Thoracic aorta (tissue), 2 donors: ENCODE measurements around the gene KPTN. TPM values are rescaled to one million over a fixed set of nuclear protein-coding genes. Genes with fewer than 3 reads are reported as not detected.

Source experiments
- ATAC-seq: fragments of 150-250 bp; one replicate; pipeline ENCODE4 v1.8.0; 2017; ENCODE audit warnings: low read depth; ENCODE audit not compliant: insufficient number of reproducible peaks, low FRiP score
- DNase-seq: peaks from one replicate; pipeline ENCODE4 v3.0.0-alpha.2; 2020; ENCODE audit warnings: low spot score
- H3K27ac ChIP-seq, 2 donors: fragments of 200-600 bp; sonication (generic); 1 replicate in 1 of 2; 2 replicates in 1 of 2; pipeline ENCODE4 v1.5.1; 2016; ENCODE audit warnings: mild to moderate bottlenecking in 2 of 2, moderate library complexity in 2 of 2
- H3K27me3 ChIP-seq: fragments of 200-600 bp; sonication (generic); replicated peaks from 2 replicates; pipeline ENCODE4 v1.6.0; 2016; ENCODE audit warnings: mild to moderate bottlenecking; ENCODE audit not compliant: insufficient read depth
- H3K36me3 ChIP-seq: fragments of 200-600 bp; sonication (generic); one replicate; pipeline ENCODE4 v1.5.1; 2016
- H3K4me1 ChIP-seq, 2 donors: fragments of 200-600 bp; sonication (generic); 1 replicate in 1 of 2; 2 replicates in 1 of 2; pipeline versions ENCODE4 v1.5.1 to v1.6.0; 2016; ENCODE audit warnings: low read depth in 2 of 2, mild to moderate bottlenecking in 1 of 2; ENCODE audit not compliant: control insufficient read depth in 1 of 2
- H3K4me3 ChIP-seq: fragments of 200-600 bp; sonication (generic); 2 replicates; pipeline ENCODE4 v1.5.1; 2016; ENCODE audit warnings: mild to moderate bottlenecking
- H3K9me3 ChIP-seq: fragments of 200-600 bp; sonication (generic); 2 replicates; pipeline ENCODE4 v1.5.1; 2016
- total RNA-seq, 2 donors: library from RNA; depleted of rRNA; stranded (reverse); fragments of >200 nt; gene quantifications; one replicate each; pipeline versions ENCODE4 v1.1.0 to v1.2.3, GENCODE V29; 2016
- TF ChIP-seq, protein P1 (sequence below): fragments of 200-600 bp; sonication (generic); IDR thresholded peaks from one replicate; pipeline ENCODE4 v1.5.1; 2019; ENCODE audit warnings: antibody characterized with exemption

KPTN gene
- total RNA-seq, 2 donors from 2014 or later, result 0.95 to 1.2 TPM

DNA sequence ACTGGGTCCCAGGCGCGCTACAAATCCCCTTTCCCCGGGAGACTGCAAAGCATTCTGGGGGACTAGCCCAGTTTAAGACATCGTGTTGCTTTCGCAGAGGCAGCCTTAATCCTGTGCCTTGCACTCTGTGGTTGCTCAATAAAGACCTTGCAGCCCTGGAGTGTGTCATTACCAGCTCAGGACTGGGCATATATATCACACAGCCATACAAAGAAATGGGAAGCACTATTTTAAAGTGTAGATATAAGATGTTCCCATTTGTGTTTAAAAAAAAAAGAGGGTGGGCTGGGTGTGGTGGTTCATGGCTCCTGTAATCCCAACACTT is 19.8 kb upstream of the KPTN start:
- no peaks in the 10 kb centered on the region for H3K27me3 ChIP-seq
- peaks cover 42% of the 10 kb centered on the region for H3K36me3 ChIP-seq
- no peak for DNase-seq

DNA sequence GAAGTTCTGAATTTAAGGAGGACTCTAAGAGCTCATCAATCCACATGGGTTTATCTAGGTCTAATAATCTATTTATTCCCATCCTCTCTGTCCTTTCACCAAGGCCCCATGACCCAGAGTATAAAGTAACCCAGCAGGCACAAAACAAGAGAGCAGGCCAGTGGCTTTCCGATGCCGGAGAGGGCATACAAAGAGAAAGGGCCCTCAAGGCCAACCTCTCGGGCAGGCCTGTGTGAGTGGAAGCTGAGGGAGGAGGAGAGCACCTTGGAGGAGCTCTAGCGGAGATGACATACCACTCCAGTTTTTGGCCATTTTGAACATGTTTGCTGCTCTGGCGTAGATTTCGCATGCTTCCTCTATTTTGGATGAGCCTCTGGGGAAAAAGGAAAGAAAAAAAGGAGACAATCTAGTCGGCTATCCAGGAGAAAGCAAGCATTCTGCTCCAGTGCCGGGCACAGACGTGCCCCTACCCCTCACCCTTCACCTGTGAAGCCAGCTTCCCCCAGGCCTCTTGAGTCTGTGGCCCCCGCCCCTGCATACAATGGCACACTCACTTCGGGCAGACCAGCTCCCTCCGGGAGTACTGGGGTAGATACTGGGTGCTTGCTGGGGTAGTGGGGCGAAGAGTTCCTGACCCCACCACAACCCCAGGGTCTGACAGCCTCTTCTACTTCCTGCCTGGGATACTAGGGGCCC is 19.3 kb upstream of the KPTN start:
- ATAC-seq, result no peak
- no peak overlapping the region for H3K4me3 ChIP-seq
- TF ChIP-seq, protein P1, sequence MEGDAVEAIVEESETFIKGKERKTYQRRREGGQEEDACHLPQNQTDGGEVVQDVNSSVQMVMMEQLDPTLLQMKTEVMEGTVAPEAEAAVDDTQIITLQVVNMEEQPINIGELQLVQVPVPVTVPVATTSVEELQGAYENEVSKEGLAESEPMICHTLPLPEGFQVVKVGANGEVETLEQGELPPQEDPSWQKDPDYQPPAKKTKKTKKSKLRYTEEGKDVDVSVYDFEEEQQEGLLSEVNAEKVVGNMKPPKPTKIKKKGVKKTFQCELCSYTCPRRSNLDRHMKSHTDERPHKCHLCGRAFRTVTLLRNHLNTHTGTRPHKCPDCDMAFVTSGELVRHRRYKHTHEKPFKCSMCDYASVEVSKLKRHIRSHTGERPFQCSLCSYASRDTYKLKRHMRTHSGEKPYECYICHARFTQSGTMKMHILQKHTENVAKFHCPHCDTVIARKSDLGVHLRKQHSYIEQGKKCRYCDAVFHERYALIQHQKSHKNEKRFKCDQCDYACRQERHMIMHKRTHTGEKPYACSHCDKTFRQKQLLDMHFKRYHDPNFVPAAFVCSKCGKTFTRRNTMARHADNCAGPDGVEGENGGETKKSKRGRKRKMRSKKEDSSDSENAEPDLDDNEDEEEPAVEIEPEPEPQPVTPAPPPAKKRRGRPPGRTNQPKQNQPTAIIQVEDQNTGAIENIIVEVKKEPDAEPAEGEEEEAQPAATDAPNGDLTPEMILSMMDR, result no peak

More for the DNA sequence above, 19.8 kb upstream of the KPTN start:
- peaks cover 14 to 21% of the 10 kb centered on the region in 2 donors for H3K4me1 ChIP-seq
- TF ChIP-seq, protein P1, result no peak
- ATAC-seq, result no peak
- H3K4me3 ChIP-seq, result no peak overlapping the region
- H3K9me3 ChIP-seq, result no peaks in the 10 kb centered on the region
- no peak overlapping the region for H3K27ac ChIP-seq

DNA sequence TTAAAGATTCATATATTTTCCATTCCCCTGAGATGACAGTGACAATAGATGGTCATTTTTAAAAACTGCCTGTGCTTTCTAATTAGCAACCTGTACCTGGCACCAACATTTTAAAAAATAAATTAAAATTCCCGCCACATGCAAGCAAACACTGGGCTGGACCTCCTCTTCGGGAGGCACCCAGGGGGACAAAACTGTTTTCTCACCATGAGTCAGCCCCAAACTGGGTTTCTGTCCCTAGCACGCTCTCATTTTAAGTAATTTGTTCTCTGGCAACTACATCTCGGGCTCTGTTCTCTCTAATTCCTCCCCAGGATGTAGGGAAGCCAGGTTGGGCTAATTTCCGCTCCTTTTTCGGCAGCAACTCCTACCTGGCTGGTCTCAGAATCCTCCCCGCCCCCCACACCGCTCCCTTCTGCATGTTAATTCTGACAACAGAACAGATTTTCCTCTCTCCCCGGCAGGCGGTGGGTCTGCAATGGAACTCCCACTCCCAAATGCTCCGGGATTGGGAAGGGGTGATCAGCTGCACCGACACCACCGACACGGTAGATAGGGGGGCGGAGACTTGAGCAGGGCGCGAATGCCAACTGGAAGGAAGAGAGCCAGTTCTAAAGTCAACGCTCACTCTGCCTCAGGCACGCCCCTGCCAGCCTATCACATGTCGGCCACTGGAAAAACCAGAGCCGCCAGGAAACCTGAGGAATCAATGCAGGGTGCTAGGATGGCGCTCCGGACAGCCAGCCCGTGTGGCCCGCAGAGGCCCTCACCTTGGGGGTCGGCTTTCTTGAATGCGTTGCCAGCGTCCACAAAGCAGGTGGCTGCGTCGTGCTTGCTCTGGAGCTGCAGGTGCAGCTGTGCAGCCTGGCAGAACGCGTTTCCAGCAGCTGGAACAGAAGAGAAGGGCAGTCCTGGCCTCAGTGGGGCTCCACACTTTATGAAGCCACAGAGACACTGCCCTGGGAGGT is 16.1 kb upstream of the KPTN start:
- ATAC-seq, result no peak
- TF ChIP-seq, protein P1, result no peak
- Histone ChIP-seq H3K27me3 (no peaks in the 10 kb centered on the region), H3K4me3 (no peak overlapping the region), H3K4me1 (no peaks in the 10 kb centered on the region), H3K27ac (no peak overlapping the region), H3K36me3 (peaks cover 71% of the 10 kb centered on the region), H3K9me3 (no peaks in the 10 kb centered on the region)
- DNase-seq, result no peak

More for the DNA sequence above, 19.3 kb upstream of the KPTN start:
- H3K27ac ChIP-seq, result no peak overlapping the region
- peaks cover 46% of the 10 kb centered on the region for H3K36me3 ChIP-seq
- peaks cover 11 to 16% of the 10 kb centered on the region in 2 donors for H3K4me1 ChIP-seq
- no peaks in the 10 kb centered on the region for H3K27me3 ChIP-seq
- no peaks in the 10 kb centered on the region for H3K9me3 ChIP-seq
- DNase-seq, result no peak

DNA sequence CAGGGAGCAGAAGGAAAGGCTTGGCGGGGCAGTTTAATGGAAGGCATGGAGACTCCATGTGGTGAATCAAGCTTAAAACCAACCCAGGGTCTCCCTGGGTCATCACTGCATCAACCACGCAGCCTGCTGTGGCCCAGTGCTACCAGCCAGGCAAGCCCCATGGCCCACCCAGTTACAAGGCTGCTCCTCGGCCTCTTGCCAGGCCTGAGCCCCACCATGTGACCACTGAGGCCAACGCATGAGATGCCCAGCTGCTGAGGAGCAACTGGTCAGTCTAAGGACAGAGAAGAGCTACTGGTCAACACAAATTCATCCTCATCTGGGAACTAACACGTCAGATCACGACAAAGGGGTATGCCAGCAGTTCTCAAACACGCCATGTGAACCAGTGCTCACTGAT is 15.4 kb upstream of the KPTN start:
- Histone ChIP-seq H3K4me1 (no peaks in the 10 kb centered on the region), H3K27me3 (no peaks in the 10 kb centered on the region), H3K9me3 (no peaks in the 10 kb centered on the region), H3K27ac (no peak overlapping the region), H3K4me3 (no peak overlapping the region), H3K36me3 (peaks cover 71% of the 10 kb centered on the region)
- DNase-seq (no peak), ATAC-seq (no peak)
- TF ChIP-seq, protein P1, result no peak

DNA sequence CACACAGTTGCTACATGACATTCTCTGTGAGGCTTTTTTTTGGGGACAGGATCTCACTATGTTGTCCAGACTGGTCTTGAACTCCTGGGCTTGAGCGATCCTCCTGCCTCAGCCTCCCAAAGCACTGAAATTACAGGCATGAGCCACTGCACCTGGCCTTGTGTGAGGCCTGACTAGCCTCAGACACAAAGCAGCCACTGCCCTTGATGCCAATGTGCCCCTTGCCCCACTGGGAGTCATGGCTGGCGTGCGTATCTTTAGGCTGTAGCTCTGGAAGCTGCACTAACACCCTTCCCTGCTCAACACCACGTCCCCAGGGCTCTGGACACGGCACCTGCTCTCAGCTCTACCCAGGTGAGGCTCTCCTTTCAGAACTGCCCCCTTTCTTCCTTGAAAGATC is 14.5 kb upstream of the KPTN start:
- Histone ChIP-seq H3K9me3 (no peaks in the 10 kb centered on the region), H3K4me3 (no peak overlapping the region), H3K36me3 (peaks cover 69% of the 10 kb centered on the region), H3K27ac (no peak overlapping the region), H3K4me1 (no peaks in the 10 kb centered on the region), H3K27me3 (no peaks in the 10 kb centered on the region)
- DNase-seq, result no peak
- no peak for ATAC-seq
- TF ChIP-seq, protein P1, result no peak
